GM23338 (cell line): ENCODE results near the gene STPG2. TPM values are rescaled to one million over a fixed set of nuclear protein-coding genes. Genes with fewer than 3 reads are reported as not detected.

Experiments used
- ATAC-seq: fragments of 200-7000 bp; cut with Tn5 transposase; 3 replicates; pipeline ENCODE4 v1.9.1; 2020
- DNase-seq: peaks from one replicate; pipeline ENCODE4 v3.0.0-alpha.2; 2015; ENCODE audit warnings: low spot score
- H2AFZ ChIP-seq: fragments of 200-600 bp; sonication (generic); 2 replicates; pipeline ENCODE4 v1.8.0; 2016; ENCODE audit warnings: antibody characterized with exemption, mild to moderate bottlenecking, moderate library complexity
- H3F3A ChIP-seq: fragments of 200-600 bp; sonication (generic); replicated peaks from 2 replicates; pipeline ENCODE4 v1.8.0; 2017; ENCODE audit warnings: antibody characterized with exemption, mixed run types, low read depth
- H3K27ac ChIP-seq: fragments of 200-600 bp; sonication (generic); 2 replicates; pipeline ENCODE4 v1.6.1; 2016; ENCODE audit warnings: low read depth
- H3K27me3 ChIP-seq: fragments of 200-600 bp; sonication (generic); 2 replicates; pipeline ENCODE4 v1.8.0; 2016; ENCODE audit warnings: mild to moderate bottlenecking, mixed run types, moderate library complexity; ENCODE audit not compliant: insufficient read depth
- H3K36me3 ChIP-seq: fragments of 200-600 bp; sonication (generic); 2 replicates; pipeline ENCODE4 v1.8.0; 2016; ENCODE audit warnings: mild to moderate bottlenecking; ENCODE audit not compliant: insufficient read depth
- H3K4me1 ChIP-seq: fragments of 200-600 bp; sonication (generic); 2 replicates; pipeline ENCODE4 v1.8.0; 2016; ENCODE audit warnings: mild to moderate bottlenecking, moderate library complexity; ENCODE audit not compliant: insufficient read depth
- H3K4me2 ChIP-seq: fragments of 200-600 bp; sonication (generic); 2 replicates; pipeline ENCODE4 v1.7.1; 2017; ENCODE audit warnings: mixed run types
- H3K4me3 ChIP-seq: fragments of 200-600 bp; sonication (generic); 2 replicates; pipeline ENCODE4 v1.6.1; 2016; ENCODE audit warnings: mixed run types
- H3K79me2 ChIP-seq: fragments of 200-600 bp; sonication (generic); replicated peaks from 2 replicates; pipeline ENCODE4 v1.8.0; 2017; ENCODE audit warnings: mild to moderate bottlenecking; ENCODE audit not compliant: insufficient read depth
- H3K9me2 ChIP-seq: fragments of 200-600 bp; sonication (generic); 2 replicates; pipeline ENCODE4 v1.8.0; 2017; ENCODE audit not compliant: insufficient read depth
- H4K20me1 ChIP-seq: fragments of 200-600 bp; sonication (generic); replicated peaks from 2 replicates; pipeline ENCODE4 v1.8.0; 2017; ENCODE audit warnings: mild to moderate bottlenecking; ENCODE audit not compliant: insufficient read depth
- H3K27ac Mint-ChIP-seq: 2 replicates; pipeline ENCODE4 v1.8.0; 2020; ENCODE audit warnings: inconsistent platforms, mild to moderate bottlenecking, moderate library complexity, mixed read lengths
- H3K27me3 Mint-ChIP-seq: 3 replicates; pipeline ENCODE4 v1.8.0; 2022; ENCODE audit warnings: low read depth, mild to moderate bottlenecking, moderate library complexity, mixed read lengths, inconsistent platforms; ENCODE audit not compliant: insufficient read depth, poor library complexity
- H3K36me3 Mint-ChIP-seq: 3 replicates; pipeline ENCODE4 v1.8.0; 2021; ENCODE audit warnings: low read depth, mild to moderate bottlenecking, inconsistent platforms, moderate library complexity, mixed read lengths
- H3K4me1 Mint-ChIP-seq: 3 replicates; pipeline ENCODE4 v1.8.0; 2020; ENCODE audit warnings: mild to moderate bottlenecking, inconsistent platforms, mixed read lengths
- H3K4me3 Mint-ChIP-seq: 3 replicates; pipeline ENCODE4 v1.8.0; 2021; ENCODE audit warnings: moderate library complexity, mild to moderate bottlenecking, inconsistent platforms, mixed read lengths
- H3K9me3 Mint-ChIP-seq: 3 replicates; pipeline ENCODE4 v1.8.0; 2020; ENCODE audit warnings: moderate library complexity, mild to moderate bottlenecking, inconsistent platforms, mixed read lengths
- CTCF ChIP-seq, 2 experiments: fragments of 200-600 bp in 1 of 2; sonication (generic) in 1 of 2; conservative IDR thresholded peaks; 2 replicates each; pipeline versions ENCODE4 v1.5.1 to v1.6.1; 2016 to 2017; ENCODE audit warnings: antibody characterized with exemption in 2 of 2, low read depth in 2 of 2, mild to moderate bottlenecking in 2 of 2, moderate library complexity in 1 of 2
- EZH2 ChIP-seq: fragments of 200-600 bp; sonication (generic); IDR thresholded peaks from one replicate; pipeline ENCODE4 v1.8.0; 2017; ENCODE audit warnings: antibody characterized with exemption, mild to moderate bottlenecking, low read depth; ENCODE audit not compliant: unreplicated experiment
- EZH2phosphoT487 ChIP-seq: fragments of 200-600 bp; sonication (generic); IDR thresholded peaks from one replicate; pipeline ENCODE4 v1.8.1; 2018; ENCODE audit warnings: antibody characterized with exemption; ENCODE audit not compliant: unreplicated experiment
- JUNB ChIP-seq: IDR thresholded peaks from one replicate; pipeline ENCODE4 v1.6.1; 2016; ENCODE audit warnings: antibody characterized with exemption; ENCODE audit not compliant: unreplicated experiment
- NANOG ChIP-seq: IDR thresholded peaks from 2 replicates; pipeline ENCODE4 v1.6.1; 2016; ENCODE audit warnings: antibody characterized with exemption, borderline replicate concordance
- POLR2AphosphoS5 ChIP-seq: IDR thresholded peaks from 2 replicates; pipeline ENCODE4 v1.6.1; 2016; ENCODE audit warnings: antibody characterized with exemption, low read depth
- REST ChIP-seq: IDR thresholded peaks from one replicate; pipeline ENCODE4 v1.6.1; 2018; ENCODE audit warnings: antibody characterized with exemption; ENCODE audit not compliant: unreplicated experiment
- STAT1 ChIP-seq: IDR thresholded peaks from one replicate; pipeline ENCODE4 v1.6.1; 2016; ENCODE audit warnings: antibody characterized with exemption; ENCODE audit not compliant: unreplicated experiment
- ZNF114 ChIP-seq: fragments of 250-450 bp; sonication (Bioruptor Pico); IDR thresholded peaks from 2 replicates; pipeline ENCODE4 v1.5.0; 2020; ENCODE audit warnings: mild to moderate bottlenecking, moderate library complexity
- ZNF331 ChIP-seq: fragments of 250-450 bp; sonication (Bioruptor Pico); IDR thresholded peaks from 2 replicates; pipeline ENCODE4 v1.5.0; 2020; ENCODE audit warnings: low read depth, mild to moderate bottlenecking, moderate library complexity
- polyA plus RNA-seq: library from polyadenylated mRNA; unstranded; fragments of >200 nt; fragmentation: Nextera tagmentation; extraction: Ambion mirVana; gene quantifications from 2 replicates; pipeline ENCODE4 v1.2.1, GENCODE V29; 2016
- total RNA-seq: library from RNA; depleted of rRNA; stranded (reverse); fragments of >200 nt; shearing (Covaris generic); gene quantifications from 2 replicates; pipeline ENCODE4 v1.2.3, GENCODE V29; 2014

Gene STPG2
- total and polyA plus RNA-seq, 2 experiments from 2014 or later, result 0.17 to 0.32 TPM

GRCh38 chr4:97548943-97549583 lies 594.2 kb downstream of the STPG2 start:
- no peak for DNase-seq
- Histone ChIP-seq H3K4me2 (no peak overlapping the region), H3K9me2 (no peaks in the 10 kb centered on the region), H2AFZ (no peak overlapping the region), H3F3A (no peaks in the 10 kb centered on the region), H3K4me3 (no peak overlapping the region), H3K4me1 (peaks cover 11% of the 10 kb centered on the region; the same call in 1 of the 2 replicates), H3K27ac (no peak overlapping the region), H3K27me3 (no peaks in the 10 kb centered on the region), H3K36me3 (no peaks in the 10 kb centered on the region), H3K79me2 (no peaks in the 10 kb centered on the region), H4K20me1 (no peaks in the 10 kb centered on the region)
- Mint-ChIP-seq H3K9me3 (no peaks in the 10 kb centered on the region; the same call in 2 of the 3 replicates), H3K4me1 (peaks cover 10% of the 10 kb centered on the region; the same call in 2 of the 3 replicates), H3K27me3 (no peaks in the 10 kb centered on the region), H3K4me3 (no peak overlapping the region), H3K27ac (no peak overlapping the region), H3K36me3 (peaks cover 3% of the 10 kb centered on the region; the same call in 2 of the 3 replicates)
- TF ChIP-seq ZNF331 (CRISPR knock-in tag), result no peak
- ATAC-seq, result no peak

- H3K4me3 Mint-ChIP-seq, result no peak overlapping the region
- no peak overlapping the region for H3K27ac Mint-ChIP-seq
- H3K36me3 Mint-ChIP-seq, result peaks cover 3% of the 10 kb centered on the region; the same call in 2 of the 3 replicates
- Histone ChIP-seq H3K79me2 (no peaks in the 10 kb centered on the region), H3K4me3 (no peak overlapping the region), H3K4me1 (peaks cover 11% of the 10 kb centered on the region; the same call in 1 of the 2 replicates), H3K9me2 (no peaks in the 10 kb centered on the region), H3F3A (no peaks in the 10 kb centered on the region), H3K27me3 (no peaks in the 10 kb centered on the region), H3K27ac (no peak overlapping the region), H4K20me1 (no peaks in the 10 kb centered on the region), H3K4me2 (no peak overlapping the region), H3K36me3 (no peaks in the 10 kb centered on the region), H2AFZ (no peak overlapping the region)
- no peak for DNase-seq
- no peaks in the 10 kb centered on the region for H3K27me3 Mint-ChIP-seq
- ATAC-seq, result no peak
- TF ChIP-seq JUNB (no peak), REST (no peak), ZNF331 (CRISPR knock-in tag) (no peak), ZNF114 (CRISPR knock-in tag) (no peak), EZH2 (no peak), STAT1 (no peak), EZH2phosphoT487 (no peak), CTCF (conservative IDR thresholded peaks at IDR 0.05; ENCODE audit: low read depth in 2 of 2) (no peak), POLR2AphosphoS5 (no peak), NANOG (no peak)
- no peaks in the 10 kb centered on the region; the same call in 2 of the 3 replicates for H3K9me3 Mint-ChIP-seq
- peaks cover 10% of the 10 kb centered on the region; the same call in 2 of the 3 replicates for H3K4me1 Mint-ChIP-seq
Measured at GRCh38 chr4:97548186-97548585, 595.1 kb downstream of the STPG2 start.
